Mammary epithelial cell (primary cell): Measurements from ENCODE around the gene AFAP1.

Source experiments
- CTCF ChIP-seq, 2 donors: IDR thresholded peaks in 1 of 2; conservative IDR thresholded peaks in 1 of 2; 2 replicates each; pipeline ENCODE4 v1.5.1; 2011 to 2012; ENCODE audit warnings: inconsistent platforms in 2 of 2, low read length in 2 of 2, mild to moderate bottlenecking in 2 of 2, control low read depth in 1 of 2, low read depth in 1 of 2; ENCODE audit not compliant: insufficient read depth in 1 of 2; ENCODE audit errors: extremely low read depth in 1 of 2
- EZH2 ChIP-seq: IDR thresholded peaks from 2 replicates; pipeline ENCODE4 v1.6.1; 2012; ENCODE audit warnings: low read length, inconsistent platforms, borderline replicate concordance

DNA sequence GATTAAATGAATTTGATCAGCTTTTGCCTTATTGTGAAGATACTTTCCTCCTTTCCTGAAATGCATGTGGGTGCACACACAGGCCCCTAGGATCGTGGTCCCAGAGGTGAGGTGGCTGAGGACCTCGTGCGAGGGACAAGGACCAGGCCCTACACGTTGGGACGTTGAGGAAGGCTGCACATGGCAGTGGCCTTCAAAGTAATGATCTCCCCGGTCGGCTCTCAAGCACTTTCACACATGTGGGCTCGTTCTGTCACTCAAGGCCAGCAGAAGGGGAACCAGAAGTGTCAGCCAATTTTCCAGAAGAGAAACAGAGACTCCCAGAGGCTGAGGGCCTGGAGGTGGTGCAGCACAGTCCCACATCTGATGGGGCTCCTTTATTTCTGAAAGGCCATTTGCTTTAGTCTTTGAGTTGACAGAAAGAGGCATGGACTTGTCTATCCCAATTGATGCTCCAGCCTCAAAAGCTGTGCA lies 196.8 kb downstream of the AFAP1 start:
- no peak for TF ChIP-seq CTCF (conservative IDR thresholded peaks at IDR 0.05 in 1 of 2, IDR thresholded peaks at IDR 0.05 in 1 of 2; ENCODE audit: extremely low read depth in 1 of 2, insufficient read depth in 1 of 2, low read depth in 1 of 2, low read length in 2 of 2)
- TF ChIP-seq EZH2: no peak
